Measurements from ENCODE around the gene HERPUD1.
A peak's percentile ranks its signal among the peaks of the same experiment; 100 is the strongest.
"Not testable (repeated sequence)": the region's sequence is repeated elsewhere in the genome, so short reads cannot be mapped to it uniquely, and the experiment has no call there.

Gene HERPUD1

DNA sequence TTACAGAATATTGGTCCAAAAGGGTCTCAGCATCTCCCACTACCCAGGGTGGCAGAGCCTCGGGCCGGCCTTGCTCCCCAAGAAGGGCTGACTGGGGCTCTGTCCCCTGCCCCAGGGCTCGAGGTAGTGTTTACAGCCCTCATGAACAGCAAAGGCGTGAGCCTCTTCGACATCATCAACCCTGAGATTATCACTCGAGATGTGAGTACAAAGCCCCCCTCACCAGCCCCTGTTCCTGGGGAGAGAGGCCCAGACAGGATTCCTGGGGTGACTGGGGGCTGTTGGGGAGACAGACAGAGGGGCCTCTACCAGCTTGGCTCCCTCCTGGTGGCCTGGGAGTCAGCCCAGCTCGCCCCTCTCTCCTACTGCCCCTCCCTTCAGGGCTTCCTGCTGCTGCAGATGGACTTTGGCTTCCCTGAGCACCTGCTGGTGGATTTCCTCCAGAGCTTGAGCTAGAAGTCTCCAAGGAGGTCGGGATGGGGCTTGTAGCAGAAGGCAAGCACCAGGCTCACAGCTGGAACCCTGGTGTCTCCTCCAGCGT lies 51.3 kb downstream of the HERPUD1 start:
- no peak for DNase-seq

DNA sequence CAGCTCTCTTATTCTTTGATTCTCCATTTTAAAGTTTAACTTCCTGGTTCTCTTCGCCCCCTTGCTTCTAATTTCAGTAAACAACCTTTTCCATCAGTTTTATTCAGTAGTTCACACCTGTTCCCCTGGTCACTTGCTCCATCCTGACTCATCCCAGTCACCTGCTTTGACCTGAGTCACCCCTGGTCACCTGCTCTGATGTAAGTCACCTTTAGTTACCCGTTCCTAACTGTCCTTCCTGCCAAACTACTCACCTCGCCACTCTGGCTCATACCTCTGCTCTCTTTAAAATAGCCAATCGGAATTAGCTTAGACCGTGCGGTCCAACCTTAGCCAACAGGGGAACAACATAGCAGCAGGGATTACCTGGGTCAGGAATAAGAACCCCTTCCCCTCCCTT lies 52.7 kb downstream of the HERPUD1 start:
- DNase-seq = no peak

DNA sequence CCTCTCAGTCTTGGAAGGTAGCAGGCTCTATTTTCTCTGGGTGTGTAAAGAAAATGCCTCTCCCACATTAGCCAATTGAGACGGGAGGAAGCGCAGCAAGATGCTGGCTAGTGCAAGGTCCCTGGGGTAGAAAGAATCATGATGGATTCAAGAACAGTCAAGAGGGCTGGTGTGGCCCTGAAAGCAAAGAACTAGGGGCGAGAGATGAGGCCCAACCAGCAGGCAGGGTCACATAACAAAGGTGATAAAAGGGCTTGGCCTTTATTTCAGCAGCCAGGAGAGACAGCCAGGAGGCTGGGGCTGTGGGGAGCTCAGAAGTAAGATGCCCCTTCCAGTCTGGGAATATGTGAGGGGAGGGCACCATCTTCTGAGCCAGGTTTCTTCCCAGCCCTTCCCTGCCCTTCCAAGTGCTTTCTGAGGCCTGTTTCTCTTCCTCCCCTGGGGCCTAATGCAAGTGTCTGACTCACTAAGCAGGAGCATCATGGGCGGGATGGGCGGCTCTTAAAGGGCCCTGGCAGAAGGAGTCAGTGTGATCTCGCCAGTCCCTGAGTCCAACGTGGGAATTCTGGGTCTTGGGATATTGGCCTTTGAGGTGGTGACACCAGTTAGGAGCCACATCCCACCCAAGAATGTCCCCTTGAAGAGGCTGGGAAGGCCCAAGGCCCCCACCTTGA lies 53.5 kb downstream of the HERPUD1 start:
- peak in 1 of 2 donors; percentile 25 for DNase-seq

DNA sequence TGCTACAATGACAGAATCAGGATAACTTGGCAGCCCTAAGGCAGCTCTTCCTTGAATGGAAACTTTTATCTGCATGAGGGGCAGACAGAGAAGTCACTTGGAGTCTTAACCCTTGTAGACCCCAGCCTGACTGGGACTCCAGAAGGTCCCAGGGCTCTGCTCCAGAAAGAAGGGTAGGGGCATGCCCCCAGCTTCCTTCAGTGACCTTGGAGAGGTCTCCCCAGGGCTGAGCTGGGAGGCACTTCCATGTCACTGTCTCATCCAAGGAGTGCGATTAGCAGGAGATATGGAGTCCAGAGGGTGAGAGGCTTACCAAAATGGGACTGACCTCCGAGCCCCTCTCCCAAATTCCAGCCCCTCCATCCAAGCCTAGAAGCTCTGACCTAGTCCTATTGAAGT lies 54.0 kb downstream of the HERPUD1 start:
- DNase-seq = no peak

DNA sequence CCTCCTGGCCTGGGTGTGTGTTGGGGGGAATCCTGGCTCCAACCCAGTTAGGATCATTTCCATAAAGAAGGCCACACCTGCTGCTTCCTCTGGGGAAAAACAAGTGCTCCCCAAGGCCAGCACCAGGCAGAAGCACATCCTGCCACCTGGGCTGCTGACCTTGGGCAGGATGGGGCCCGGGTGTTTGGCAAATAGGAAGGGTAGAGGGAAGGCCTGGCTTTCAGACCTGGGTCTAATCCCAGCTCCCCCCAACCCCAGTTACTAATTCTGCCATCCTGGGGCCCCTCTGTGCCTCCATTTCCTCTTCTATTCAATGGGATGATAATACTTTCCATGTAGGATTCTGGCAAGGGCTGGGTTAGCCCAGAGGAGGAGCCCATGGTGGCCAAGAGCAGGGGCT lies 54.4 kb downstream of the HERPUD1 start:
- DNase-seq = no peak

DNA sequence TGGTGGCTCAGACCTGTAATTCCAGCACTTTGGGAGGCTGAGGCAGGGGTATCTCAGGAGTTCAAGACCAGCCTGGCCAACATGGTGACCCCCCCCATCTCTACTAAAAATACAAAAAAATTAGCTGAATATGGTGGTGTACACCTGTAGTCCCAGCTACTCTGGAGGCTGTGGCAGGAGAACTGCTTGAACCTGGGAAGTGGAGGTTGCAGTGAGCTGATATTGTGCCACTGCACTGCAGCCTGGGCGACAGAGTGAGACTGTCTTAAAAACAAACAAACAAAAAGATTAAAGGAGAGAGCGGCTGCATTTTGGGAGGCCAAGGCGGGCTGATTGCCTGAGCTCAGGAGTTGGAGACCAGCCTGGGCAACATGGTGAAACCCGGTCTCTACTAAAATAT lies 55.0 kb downstream of the HERPUD1 start:
- DNase-seq = not testable (repeated sequence)

DNA sequence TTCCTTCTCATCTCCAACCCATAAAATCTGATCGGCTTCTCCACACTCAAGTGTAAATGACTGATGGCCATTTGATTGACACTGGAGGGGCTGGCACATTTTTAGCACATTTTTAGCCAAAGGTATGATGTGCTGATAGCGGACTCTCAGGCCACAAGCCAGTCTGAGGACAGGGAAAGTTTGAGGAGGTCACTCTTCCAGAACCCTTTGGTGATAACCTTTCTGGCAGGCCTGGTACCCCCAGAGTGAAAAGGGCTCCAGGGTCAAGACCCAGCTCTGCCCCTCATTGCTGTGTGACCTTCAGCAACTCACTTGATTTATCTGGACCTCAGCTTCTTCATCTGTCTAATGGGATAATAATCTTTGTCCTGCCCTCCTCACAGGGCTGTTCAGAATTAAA lies 55.8 kb downstream of the HERPUD1 start:
- DNase-seq = no peak

DNA sequence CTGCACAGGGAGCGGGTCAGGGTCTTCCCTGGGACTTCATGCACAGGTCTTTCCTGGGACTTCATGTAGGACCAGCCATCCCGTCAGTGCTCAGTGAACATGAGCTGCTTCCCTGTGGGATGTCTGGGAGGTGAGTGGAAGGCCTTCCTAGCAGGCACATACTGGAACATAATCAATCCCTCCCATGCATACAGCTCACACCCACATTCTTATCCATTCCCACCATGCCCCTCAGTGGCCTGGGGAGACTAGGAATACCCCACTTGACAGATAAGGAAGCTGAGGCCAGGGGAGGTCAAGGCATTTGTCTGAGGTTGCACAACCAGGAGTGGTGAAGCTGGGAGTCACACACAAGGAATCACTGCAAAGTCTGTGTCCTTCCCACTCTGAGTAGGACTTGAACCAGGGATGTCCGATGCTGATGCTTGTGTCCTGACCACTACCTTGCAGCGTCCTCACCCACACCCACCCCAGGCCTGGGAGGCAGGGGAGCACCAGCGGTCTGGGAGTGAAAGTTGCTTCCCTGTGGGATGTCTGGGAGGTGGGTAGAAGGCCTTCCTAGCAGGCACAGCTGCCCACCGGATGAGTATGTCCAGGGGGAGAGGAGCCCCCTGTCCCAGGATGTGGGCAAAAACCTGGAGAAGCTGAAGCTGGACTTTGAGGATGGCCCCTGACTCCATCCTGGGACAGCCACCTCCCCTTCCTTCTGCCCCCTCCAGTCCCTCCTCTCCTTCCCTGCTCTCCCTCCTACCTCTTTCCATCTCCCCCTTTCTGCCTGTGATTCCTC lies 56.4 kb downstream of the HERPUD1 start:
- no peak for DNase-seq

DNA sequence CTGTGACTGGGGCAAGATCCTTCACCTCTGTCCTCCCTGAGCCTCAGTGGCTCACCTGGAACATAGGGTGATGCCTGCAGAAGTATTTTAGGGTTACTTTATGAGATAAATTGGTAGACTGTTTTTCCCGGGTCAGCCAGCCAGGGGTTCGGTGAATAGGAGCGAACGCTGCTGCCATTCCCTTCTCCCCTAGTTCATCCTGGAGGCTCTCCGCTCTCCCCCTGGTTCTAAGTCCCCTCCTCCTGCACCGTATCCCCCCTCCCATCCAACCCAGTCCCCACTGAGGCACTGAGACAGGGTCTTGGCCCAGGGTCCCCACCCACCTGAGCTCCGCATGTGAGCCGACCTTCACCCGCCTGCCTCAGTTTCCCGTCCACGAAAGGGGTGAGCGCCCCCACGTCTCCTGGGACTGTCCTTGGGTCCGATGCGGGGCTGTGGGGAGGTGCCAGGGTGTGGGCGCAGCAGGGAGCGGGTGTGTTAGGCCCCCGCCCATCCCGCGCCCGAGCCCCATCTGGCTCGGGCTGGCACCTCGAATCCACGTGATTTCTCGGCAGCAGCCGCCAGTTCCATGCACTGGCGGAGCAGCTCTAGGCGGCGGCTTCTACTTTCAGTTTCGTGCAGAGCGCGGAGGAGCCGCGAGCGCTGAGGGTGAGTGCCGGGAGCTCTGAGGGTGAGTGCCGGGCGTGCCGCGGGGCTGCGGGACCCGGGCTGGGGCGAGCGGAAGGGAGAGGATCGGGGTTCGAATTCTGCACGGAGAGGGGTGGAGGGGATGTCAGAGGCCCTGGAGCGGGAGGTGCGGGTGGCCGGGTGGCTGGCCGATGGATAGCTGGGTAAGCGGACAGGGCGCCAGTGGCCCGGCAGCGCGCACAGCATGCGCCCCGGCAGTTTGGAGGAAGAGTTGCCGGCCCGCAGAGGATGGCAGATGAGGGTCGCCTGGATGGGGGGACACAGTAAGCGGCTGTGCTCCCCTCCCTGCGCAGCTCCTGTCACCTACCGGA lies 57.3 kb downstream of the HERPUD1 start, which contains the start of gene NLRC5:
TSS of gene NLRC5 (plus strand) at position 610 of the 998 bp plus-strand sequence. CDS start 31,156 bp downstream, outside the sequence.
- DNase-seq = peak; percentile 92

DNA sequence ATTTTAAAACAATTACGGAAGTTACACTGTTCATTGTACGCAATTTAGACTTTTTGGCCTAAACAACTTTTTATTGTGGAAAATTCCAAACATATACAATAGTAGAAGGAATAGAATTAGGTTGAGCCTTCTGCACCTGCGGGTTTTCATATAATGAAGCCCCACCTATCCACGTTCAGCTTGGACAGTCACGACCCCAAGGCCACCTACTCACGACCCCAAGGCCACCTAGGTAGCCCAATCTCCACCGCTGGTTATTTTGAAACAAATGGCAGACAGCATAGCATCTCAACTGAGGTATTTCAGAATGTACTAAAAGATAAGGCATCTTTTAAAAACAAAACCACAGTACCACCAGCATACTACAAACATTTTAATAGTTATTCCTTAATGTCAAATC lies 58.0 kb downstream of the HERPUD1 start:
- DNase-seq = no peak

DNA sequence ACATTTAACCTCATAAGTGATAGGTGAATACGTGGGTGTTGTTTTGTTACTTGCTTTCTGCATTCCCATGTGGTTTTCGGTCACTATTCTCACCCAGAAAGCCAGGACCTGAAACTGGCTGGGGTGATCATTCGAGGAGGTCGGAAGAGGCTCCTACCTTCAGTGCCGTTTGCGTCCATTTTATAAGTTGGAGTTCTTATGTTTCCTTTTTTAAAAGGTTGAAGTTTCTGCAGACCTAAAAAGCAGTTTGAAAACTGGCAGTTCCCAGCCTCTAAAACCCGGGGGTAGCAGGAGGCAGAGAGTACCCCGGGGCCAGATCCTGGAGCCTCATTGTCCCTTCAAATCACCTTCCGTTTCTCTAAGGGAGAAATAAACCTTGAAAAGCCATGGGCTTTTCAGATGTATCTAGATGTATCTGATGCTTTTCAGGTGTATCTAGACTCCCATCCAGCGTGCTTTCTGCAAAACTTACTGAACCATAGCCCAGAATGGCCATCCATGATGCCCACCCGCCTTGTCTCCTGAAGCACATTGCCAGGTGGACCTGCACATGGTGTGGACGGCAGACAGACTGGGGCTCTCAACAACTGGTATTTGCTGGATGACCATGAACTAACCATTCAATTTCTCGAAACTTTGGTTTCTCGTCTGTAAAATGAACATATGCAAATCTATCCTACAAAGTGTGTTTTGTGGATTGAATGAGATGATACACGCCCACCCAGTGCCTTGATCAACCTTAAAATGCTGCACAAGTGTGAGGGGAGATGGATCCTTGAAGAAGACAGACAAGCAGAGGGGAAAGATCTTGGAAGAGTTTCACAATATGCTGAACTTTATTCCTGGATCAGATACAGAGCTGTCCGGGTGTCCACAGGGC lies 58.7 kb downstream of the HERPUD1 start:
- no peak for DNase-seq

DNA sequence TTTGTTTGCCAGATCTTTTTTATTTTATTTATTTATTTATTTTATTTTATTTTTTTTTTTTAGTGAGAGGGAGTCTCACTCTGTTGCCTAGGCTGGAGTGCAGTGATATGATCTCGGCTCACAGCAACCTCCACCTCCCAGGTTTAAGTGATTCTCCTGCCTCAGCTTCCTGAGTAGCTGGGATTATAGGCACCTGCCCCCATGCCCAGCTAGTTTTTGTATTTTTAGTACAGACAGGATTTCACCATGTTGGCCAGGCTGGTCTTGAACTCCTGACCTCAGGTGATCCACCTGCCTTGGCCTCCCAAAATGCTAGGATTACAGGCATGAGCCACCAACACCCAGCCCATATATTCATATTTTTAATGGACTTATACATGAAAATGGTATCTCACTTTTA lies 60.5 kb downstream of the HERPUD1 start:
- DNase-seq = not testable (repeated sequence)

DNA sequence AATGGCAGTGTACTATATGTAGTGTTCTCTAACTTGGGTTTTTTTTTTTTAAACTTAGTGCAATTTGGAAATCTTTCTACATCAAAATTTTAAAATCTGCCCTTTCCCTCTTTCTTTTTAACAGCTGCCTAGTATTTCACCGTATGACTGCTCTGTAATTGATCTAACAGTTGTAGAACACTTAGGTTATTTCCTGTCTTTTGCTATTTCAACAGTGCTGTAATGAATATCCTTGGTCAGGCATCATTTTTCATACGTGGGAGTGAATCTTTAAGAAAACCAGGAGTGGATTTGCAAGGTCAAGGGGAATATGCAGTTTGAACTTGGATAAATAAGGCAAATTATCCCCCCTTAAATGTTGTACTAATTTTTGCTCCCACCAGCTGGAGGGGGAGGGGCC lies 61.3 kb downstream of the HERPUD1 start:
- DNase-seq = no peak

DNA sequence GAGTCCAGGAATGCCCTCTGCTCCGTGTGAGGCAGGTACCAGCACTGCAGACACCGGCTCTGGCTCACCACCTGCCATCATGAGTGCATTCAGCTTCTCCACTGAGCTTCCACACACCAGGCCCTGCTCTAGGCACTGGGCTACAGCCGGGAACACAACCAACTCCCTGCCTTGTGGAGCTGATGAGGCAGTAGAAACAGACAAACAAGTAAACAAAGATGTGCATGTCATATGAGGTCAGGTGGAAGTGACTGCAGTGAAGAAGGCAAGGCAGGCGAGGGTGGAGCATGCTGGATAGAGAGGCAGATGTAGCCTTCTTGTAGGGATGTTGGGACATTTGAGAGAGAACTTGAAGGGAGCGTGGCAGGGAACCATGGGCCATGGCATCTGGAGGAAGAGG lies 62.4 kb downstream of the HERPUD1 start:
- DNase-seq = no peak

Data from CD4-positive, alpha-beta T cell treated with Interleukin-4 for 1 hour (primary cell).